HepG2 (cell line): ENCODE results near the gene EDN2. TPM values are rescaled to one million over a fixed set of nuclear protein-coding genes. Genes with fewer than 3 reads are reported as not detected.

Source experiments
- ATAC-seq: fragments of 200-7000 bp; cut with Tn5 transposase; 3 replicates; pipeline ENCODE4 v1.9.1; 2020; ENCODE audit warnings: mild to moderate bottlenecking, moderate library complexity
- BruUV-seq: library from RNA; stranded (reverse); fragments of 400-500 nt; replicated peaks from 2 replicates; lab custom pipeline; 2021; lab: Mats Ljungman, UMichigan
- CTCF ChIA-PET: fragments of 300-600 bp; formaldehyde crosslinking; extraction: SDS; loops from one replicate; lab custom pipeline; 2021; ENCODE audit warnings: low total read pairs, inconsistent platforms, low intra/inter-chr PET ratio; lab: Yijun Ruan, JAX
- POLR2A ChIA-PET: fragments of 350-600 bp; sonication (Branson Sonifier 250); formaldehyde crosslinking; loops from one replicate; lab custom pipeline; 2020; ENCODE audit warnings: antibody characterized with exemption, inconsistent platforms; lab: Yijun Ruan, JAX
- DNase-seq: peaks from one replicate; pipeline ENCODE4 v3.0.0-alpha.2; 2015; ENCODE audit warnings: low spot score
- FAIRE-seq: peaks from 3 replicates; lab custom pipeline; 2011; peaks lifted over from hg19 to GRCh38; lab: Jason Lieb, UNC
- H2AFZ ChIP-seq: one replicate; pipeline ENCODE4 v1.6.1; 2011; ENCODE audit warnings: low read length, inconsistent platforms
- H3K27ac ChIP-seq: fragments of 300-600 bp; 3 replicates; pipeline ENCODE4 v1.8.0; 2011; ENCODE audit warnings: mixed run types, mild to moderate bottlenecking, mixed read lengths, low read length, inconsistent platforms; ENCODE audit not compliant: insufficient read depth; ENCODE audit errors: extremely low read length
- H3K27me3 ChIP-seq, 2 experiments: fragments of 200-600 bp in 1 of 2; 2 replicates in 1 of 2; 3 replicates in 1 of 2; pipeline versions ENCODE4 v1.6.0 to v1.8.0; 2011; ENCODE audit warnings: low read length in 2 of 2, mild to moderate bottlenecking in 2 of 2, moderate library complexity in 2 of 2, inconsistent platforms in 1 of 2; ENCODE audit not compliant: insufficient read depth in 2 of 2, control insufficient read depth in 1 of 2
- H3K36me3 ChIP-seq, 2 experiments: fragments of 200-600 bp in 1 of 2; replicated peaks in 1 of 2; 2 replicates in 1 of 2; 3 replicates in 1 of 2; pipeline versions ENCODE4 v1.5.1 to v1.8.0; 2011; ENCODE audit warnings: low read length in 2 of 2, inconsistent platforms in 1 of 2; ENCODE audit not compliant: insufficient read depth in 2 of 2, control insufficient read depth in 1 of 2
- H3K4me1 ChIP-seq: 2 replicates; pipeline ENCODE4 v1.5.1; 2012; ENCODE audit warnings: low read length, inconsistent platforms; ENCODE audit not compliant: insufficient read depth
- H3K4me2 ChIP-seq: 2 replicates; pipeline ENCODE4 v1.6.0; 2011; ENCODE audit warnings: low read depth, low read length, inconsistent platforms
- H3K4me3 ChIP-seq, 3 experiments: fragments of 200-600 bp in 1 of 3; sonication (generic), shearing (Covaris generic) in 1 of 3; replicated peaks in 1 of 3; 2 replicates each; pipeline ENCODE4 v1.5.1; 2011 to 2016; ENCODE audit warnings: low read length in 3 of 3, inconsistent platforms in 2 of 3, low read depth in 2 of 3, mild to moderate bottlenecking in 2 of 3, control low read depth in 1 of 3, mixed read lengths in 1 of 3; ENCODE audit not compliant: insufficient read depth in 1 of 3
- H3K79me2 ChIP-seq: one replicate; pipeline ENCODE4 v1.6.1; 2011; ENCODE audit warnings: low read length, inconsistent platforms; ENCODE audit not compliant: insufficient read depth
- H3K9ac ChIP-seq: 2 replicates; pipeline ENCODE4 v1.6.0; 2011; ENCODE audit warnings: mild to moderate bottlenecking, low read depth, low read length, inconsistent platforms; ENCODE audit not compliant: insufficient read depth
- H3K9me3 ChIP-seq: 2 replicates; pipeline ENCODE4 v1.5.1; 2012; ENCODE audit warnings: mild to moderate bottlenecking, low read length
- H4K20me1 ChIP-seq: 2 replicates; pipeline ENCODE4 v1.6.0; 2011; ENCODE audit warnings: inconsistent platforms, mild to moderate bottlenecking, low read length, moderate library complexity; ENCODE audit not compliant: insufficient read depth
- ATF7 ChIP-seq, 2 experiments: fragments of 450-650 bp in 1 of 2; sonication (generic) in 1 of 2; formaldehyde crosslinking in 1 of 2; IDR thresholded peaks; 2 replicates each; pipeline versions ENCODE4 v1.4.0 to v1.6.1; 2016 to 2020; ENCODE audit warnings: antibody characterized with exemption in 1 of 2, mild to moderate bottlenecking in 1 of 2, missing genetic modification reagents in 1 of 2
- KDM1A ChIP-seq: IDR thresholded peaks from 2 replicates; pipeline ENCODE4 v1.6.1; 2016; ENCODE audit warnings: missing compliant biosample characterization
- USF2 ChIP-seq, 2 experiments: sonication (generic) in 1 of 2; formaldehyde crosslinking in 1 of 2; IDR thresholded peaks; 2 replicates each; pipeline versions ENCODE4 v1.5.1 to v1.6.1; 2011 to 2020; ENCODE audit warnings: borderline replicate concordance in 1 of 2, low read depth in 1 of 2, low read length in 1 of 2, mild to moderate bottlenecking in 1 of 2, missing genetic modification reagents in 1 of 2, moderate library complexity in 1 of 2
- ZBED4 ChIP-seq: sonication (generic); formaldehyde crosslinking; IDR thresholded peaks from 2 replicates; pipeline ENCODE4 v1.4.0; 2020; ENCODE audit warnings: missing genetic modification reagents, borderline replicate concordance
- ZBTB40 ChIP-seq, 2 experiments: fragments of 450-650 bp in 1 of 2; sonication (generic) in 1 of 2; formaldehyde crosslinking in 1 of 2; IDR thresholded peaks; 2 replicates each; pipeline versions ENCODE4 v1.6.1 to v1.8.0; 2016 to 2022; ENCODE audit warnings: antibody characterized with exemption in 1 of 2, mild to moderate bottlenecking in 1 of 2, missing genetic modification reagents in 1 of 2
- ZNF746 ChIP-seq: sonication (generic); formaldehyde crosslinking; IDR thresholded peaks from 2 replicates; pipeline ENCODE4 v1.8.0; 2022; ENCODE audit warnings: mild to moderate bottlenecking, missing genetic modification reagents
- WGBS: methylation state at CpG from one replicate; pipeline ENCODE4 v1.1.6; 2017; ENCODE audit warnings: low lambda C conversion rate; 5-methylcytosine and 5-hydroxymethylcytosine counted together
- in situ Hi-C: cut with HindIII; loops from 2 replicates; pipeline ENCODE4 v1.10.0; 2017; ENCODE audit warnings: low pct_unique_long_range_greater_than_20kb; ENCODE audit not compliant: extremely low pct_ligation_motif_present
- intact Hi-C: fragments of 100-400 bp; cut with micrococcal nuclease; formaldehyde crosslinking; loops from one replicate; pipeline ENCODE4 v1.10.0; 2022; ENCODE audit not compliant: unreplicated experiment
- polyA plus RNA-seq, 8 experiments: library from polyadenylated mRNA; depleted of rRNA in 3 of 8; stranded (reverse) in 7 of 8; unstranded in 1 of 8; fragments of >200 nt; fragmentation: Illumina TruSeq in 4 of 8; extraction: Trizol in 4 of 8; gene quantifications; 2 replicates each; pipeline versions ENCODE4 v1.2.1 to v1.2.3, GENCODE V29; 2011 to 2016; ENCODE audit warnings: low read depth in 4 of 8, missing spikeins in 1 of 8, mixed read lengths in 1 of 8; ENCODE audit not compliant: insufficient read depth in 1 of 8
- total RNA-seq, 5 experiments: library from RNA; depleted of rRNA; stranded (reverse); fragments of >200 nt; fragmentation: Illumina TruSeq; extraction: Trizol; gene quantifications; 2 replicates each; pipeline ENCODE4 v1.2.3, GENCODE V29; 2016; ENCODE audit warnings: low read depth in 1 of 5

The EDN2 gene
- total and polyA plus RNA-seq, 2 of the 13 experiments (the other 11 are each of a cell fraction or from before 2014, with no cell fraction given) = not detected

- H3K4me3 ChIP-seq = no peak overlapping the region
- no peak for FAIRE-seq
- in situ Hi-C loops (no loop called here), intact Hi-C loops (no loop called here)
- ATAC-seq = no peak
- no peak overlapping the region for H3K9ac ChIP-seq
- H2AFZ ChIP-seq = no peak overlapping the region
- H3K27ac ChIP-seq = no peak overlapping the region
- POLR2A ChIA-PET = no interaction called here
- H3K79me2 ChIP-seq = no peaks in the 10 kb centered on the region
- WGBS = 19% methylated on average over 7 of the region's 8 CpGs
- H4K20me1 ChIP-seq = no peaks in the 10 kb centered on the region
- CTCF ChIA-PET = no interaction called here
- BruUV-seq = no TSS peak
- no peaks in the 10 kb centered on the region for H3K4me1 ChIP-seq
- no peaks in the 10 kb centered on the region for H3K36me3 ChIP-seq
- no peak overlapping the region for H3K4me2 ChIP-seq
- no peak for DNase-seq
- H3K27me3 ChIP-seq = peaks cover 3 to 13% of the 10 kb centered on the region in 2 experiments; a peak in 1 of 5 replicates
- peaks cover 13% of the 10 kb centered on the region for H3K9me3 ChIP-seq
- no peak for TF ChIP-seq ZNF746 (CRISPR knock-in tag)
- TF ChIP-seq ZBED4 = no peak
- no peak for TF ChIP-seq ZBTB40 (IDR thresholded peaks at IDR 0.05)
- no peak for TF ChIP-seq ZBTB40 (CRISPR knock-in tag; IDR thresholded peaks at IDR 0.05)
- no peak for TF ChIP-seq KDM1A
- no peak for TF ChIP-seq ATF7 (IDR thresholded peaks at IDR 0.05)
- no peak for TF ChIP-seq ATF7 (CRISPR knock-in tag; IDR thresholded peaks at IDR 0.05)
- no peak for TF ChIP-seq USF2 (IDR thresholded peaks at IDR 0.05; ENCODE audit: low read depth, low read length)
- no peak for TF ChIP-seq USF2 (CRISPR knock-in tag; IDR thresholded peaks at IDR 0.05; ENCODE audit: borderline replicate concordance)
Measured at GRCh38 chr1:41447995-41448770, 36.3 kb downstream of the EDN2 start.
